Umbilical cord (tissue), 2 donors: ENCODE measurements around the gene EDIL3. TPM values are rescaled to one million over a fixed set of nuclear protein-coding genes. Genes with fewer than 3 reads are reported as not detected.

Experiments used
- DNase-seq: peaks from one replicate; pipeline ENCODE4 v3.0.0-alpha.2; 2015; ENCODE audit warnings: low spot score
- total RNA-seq: library from RNA; depleted of rRNA; stranded (reverse); fragments of >200 nt; gene quantifications from one replicate; pipeline ENCODE4 v1.2.3, GENCODE V29; 2014; ENCODE audit warnings: low replicate concordance; ENCODE audit not compliant: insufficient read depth

EDIL3 gene
- total RNA-seq, 1 donor from 2014 or later = 170 TPM

- DNase-seq = no peak
Observed at GRCh38 chr5:84260939-84261338, 123.7 kb downstream of the EDIL3 start.

- no peak for DNase-seq
Observed at GRCh38 chr5:84260140-84260539, 124.5 kb downstream of the EDIL3 start.

- peak; percentile 67 for DNase-seq
Observed at GRCh38 chr5:84259283-84260045, 125.2 kb downstream of the EDIL3 start.

- no peak for DNase-seq
Observed at GRCh38 chr5:84257061-84257460, 127.6 kb downstream of the EDIL3 start.

- no peak for DNase-seq
Observed at GRCh38 chr5:84255315-84255714, 129.4 kb downstream of the EDIL3 start.

- DNase-seq = no peak
Observed at GRCh38 chr5:84253946-84254345, 130.7 kb downstream of the EDIL3 start.

- DNase-seq = no peak
Observed at GRCh38 chr5:84251503-84251902, 133.2 kb downstream of the EDIL3 start.

GRCh38 chr5:84249918-84250630 lies 134.6 kb downstream of the EDIL3 start:
- peak; percentile 31 for DNase-seq

- no peak for DNase-seq
Observed at GRCh38 chr5:84248013-84248412, 136.7 kb downstream of the EDIL3 start.

GRCh38 chr5:84242286-84242685 lies 142.4 kb downstream of the EDIL3 start:
- DNase-seq = no peak

GRCh38 chr5:84239494-84239893 lies 145.2 kb downstream of the EDIL3 start:
- no peak for DNase-seq

- DNase-seq = no peak
Observed at GRCh38 chr5:84237126-84237525, 147.6 kb downstream of the EDIL3 start.

- DNase-seq = peak; percentile 15
Observed at GRCh38 chr5:84231433-84231832, 153.2 kb downstream of the EDIL3 start.

GRCh38 chr5:84229045-84229444 lies 155.6 kb downstream of the EDIL3 start:
- DNase-seq = no peak

- DNase-seq = no peak
Observed at GRCh38 chr5:84228266-84228665, 156.4 kb downstream of the EDIL3 start.

GRCh38 chr5:84227236-84227635 lies 157.4 kb downstream of the EDIL3 start:
- DNase-seq = no peak

- no peak for DNase-seq
Observed at GRCh38 chr5:84218546-84218945, 166.1 kb downstream of the EDIL3 start.

GRCh38 chr5:84215521-84215920 lies 169.2 kb downstream of the EDIL3 start:
- DNase-seq = no peak

- no peak for DNase-seq
Observed at GRCh38 chr5:84213861-84214260, 170.8 kb downstream of the EDIL3 start.

- peak; percentile 76 for DNase-seq
Observed at GRCh38 chr5:84213212-84213611, 171.5 kb downstream of the EDIL3 start.

GRCh38 chr5:84204772-84205171 lies 179.9 kb downstream of the EDIL3 start:
- no peak for DNase-seq

- no peak for DNase-seq
Observed at GRCh38 chr5:84202136-84202535, 182.5 kb downstream of the EDIL3 start.

- DNase-seq = no peak
Observed at GRCh38 chr5:84197538-84197937, 187.1 kb downstream of the EDIL3 start.
